Measurements from ENCODE around the gene ARHGAP26. TPM values are rescaled to one million over a fixed set of nuclear protein-coding genes. Genes with fewer than 3 reads are reported as not detected.
A peak's percentile ranks its signal among the peaks of the same experiment; 100 is the strongest.

ARHGAP26 gene
- total RNA-seq, 1 donor from 2014 or later = 12.7 TPM

GRCh38 chr5:142856269-142856782 lies 86.1 kb downstream of the ARHGAP26 start:
- peaks cover 2% of the 10 kb centered on the region for H3K4me1 Mint-ChIP-seq
- DNase-seq = no peak
- H3K4me3 Mint-ChIP-seq = no peak overlapping the region
- no peaks in the 10 kb centered on the region for H3K36me3 Mint-ChIP-seq (ENCODE audit: low read depth)
- H3K27ac Mint-ChIP-seq = no peak overlapping the region
- no peaks in the 10 kb centered on the region for H3K9me3 Mint-ChIP-seq
- H3K27me3 Mint-ChIP-seq = no peaks in the 10 kb centered on the region
- intact Hi-C loops (cut with micrococcal nuclease) = no loop called here

- no peak overlapping the region for H3K4me3 Mint-ChIP-seq
- intact Hi-C loops (cut with micrococcal nuclease) = no loop called here
These were observed 87.2 kb downstream of the ARHGAP26 start for GRCh38 chr5:142857405-142857804.

GRCh38 chr5:142859037-142859436 lies 88.9 kb downstream of the ARHGAP26 start:
- Mint-ChIP-seq H3K27ac (no peak overlapping the region), H3K4me3 (no peak overlapping the region), H3K27me3 (no peaks in the 10 kb centered on the region), H3K4me1 (peaks cover 3% of the 10 kb centered on the region), H3K9me3 (no peaks in the 10 kb centered on the region), H3K36me3 (ENCODE audit: low read depth) (no peaks in the 10 kb centered on the region)
- DNase-seq = no peak
- intact Hi-C loops (cut with micrococcal nuclease) = no loop called here

More at GRCh38 chr5:142857405-142857804, 87.2 kb downstream of the ARHGAP26 start:
- Mint-ChIP-seq H3K4me1 (no peaks in the 10 kb centered on the region), H3K9me3 (no peaks in the 10 kb centered on the region), H3K27me3 (no peaks in the 10 kb centered on the region), H3K27ac (no peak overlapping the region), H3K36me3 (ENCODE audit: low read depth) (no peaks in the 10 kb centered on the region)
- DNase-seq = no peak

GRCh38 chr5:142860270-142860669 lies 90.1 kb downstream of the ARHGAP26 start:
- Mint-ChIP-seq H3K4me1 (peaks cover 8% of the 10 kb centered on the region), H3K9me3 (no peaks in the 10 kb centered on the region), H3K36me3 (ENCODE audit: low read depth) (no peaks in the 10 kb centered on the region), H3K4me3 (no peak overlapping the region), H3K27ac (no peak overlapping the region), H3K27me3 (no peaks in the 10 kb centered on the region)
- no peak for DNase-seq
- intact Hi-C loops (cut with micrococcal nuclease) = no loop called here

GRCh38 chr5:142861011-142861410 lies 90.8 kb downstream of the ARHGAP26 start:
- H3K27me3 Mint-ChIP-seq = no peaks in the 10 kb centered on the region
- DNase-seq = no peak
- no peak overlapping the region for H3K27ac Mint-ChIP-seq
- H3K4me3 Mint-ChIP-seq = no peak overlapping the region
- no peaks in the 10 kb centered on the region for H3K9me3 Mint-ChIP-seq
- H3K4me1 Mint-ChIP-seq = peaks cover 8% of the 10 kb centered on the region
- no peaks in the 10 kb centered on the region for H3K36me3 Mint-ChIP-seq (ENCODE audit: low read depth)
- intact Hi-C loops (cut with micrococcal nuclease) = no loop called here

GRCh38 chr5:142862594-142862993 lies 92.4 kb downstream of the ARHGAP26 start:
- H3K4me1 Mint-ChIP-seq = peaks cover 17% of the 10 kb centered on the region

GRCh38 chr5:142863856-142864255 lies 93.7 kb downstream of the ARHGAP26 start:
- Mint-ChIP-seq H3K36me3 (ENCODE audit: low read depth) (no peaks in the 10 kb centered on the region), H3K4me3 (no peak overlapping the region), H3K9me3 (no peaks in the 10 kb centered on the region), H3K27ac (no peak overlapping the region), H3K27me3 (no peaks in the 10 kb centered on the region), H3K4me1 (peaks cover 22% of the 10 kb centered on the region)
- intact Hi-C loops (cut with micrococcal nuclease) = no loop called here
- no peak for DNase-seq

More at GRCh38 chr5:142862594-142862993, 92.4 kb downstream of the ARHGAP26 start:
- Mint-ChIP-seq H3K36me3 (ENCODE audit: low read depth) (no peaks in the 10 kb centered on the region), H3K27me3 (no peaks in the 10 kb centered on the region), H3K27ac (no peak overlapping the region), H3K4me3 (no peak overlapping the region), H3K9me3 (no peaks in the 10 kb centered on the region)
- DNase-seq = no peak
- intact Hi-C loops (cut with micrococcal nuclease) = no loop called here

GRCh38 chr5:142864290-142865260 lies 94.4 kb downstream of the ARHGAP26 start:
- no peaks in the 10 kb centered on the region for H3K9me3 Mint-ChIP-seq
- no peak overlapping the region for H3K4me3 Mint-ChIP-seq
- H3K27ac Mint-ChIP-seq = no peak overlapping the region
- H3K4me1 Mint-ChIP-seq = peaks cover 22% of the 10 kb centered on the region
- DNase-seq = no peak
- no peaks in the 10 kb centered on the region for H3K36me3 Mint-ChIP-seq (ENCODE audit: low read depth)
- intact Hi-C loops (cut with micrococcal nuclease) = no loop called here
- no peaks in the 10 kb centered on the region for H3K27me3 Mint-ChIP-seq

- peaks cover 22% of the 10 kb centered on the region for H3K4me1 Mint-ChIP-seq
These were observed 95.5 kb downstream of the ARHGAP26 start for GRCh38 chr5:142865631-142866030.

GRCh38 chr5:142866563-142867275 lies 96.5 kb downstream of the ARHGAP26 start:
- no peak overlapping the region for H3K4me3 Mint-ChIP-seq
- H3K27ac Mint-ChIP-seq = no peak overlapping the region
- H3K36me3 Mint-ChIP-seq (ENCODE audit: low read depth) = no peaks in the 10 kb centered on the region
- peaks cover 22% of the 10 kb centered on the region for H3K4me1 Mint-ChIP-seq
- H3K27me3 Mint-ChIP-seq = no peaks in the 10 kb centered on the region
- no peaks in the 10 kb centered on the region for H3K9me3 Mint-ChIP-seq
- intact Hi-C loops (cut with micrococcal nuclease) = loop anchor here (1.0 kb wide), 5 partner anchors 37 to 153 kb away; partner anchors contain the start of gene ARHGAP26
- DNase-seq = peak; percentile 84

More at GRCh38 chr5:142865631-142866030, 95.5 kb downstream of the ARHGAP26 start:
- no peaks in the 10 kb centered on the region for H3K27me3 Mint-ChIP-seq
- no peaks in the 10 kb centered on the region for H3K9me3 Mint-ChIP-seq
- DNase-seq = no peak
- intact Hi-C loops (cut with micrococcal nuclease) = no loop called here
- no peaks in the 10 kb centered on the region for H3K36me3 Mint-ChIP-seq (ENCODE audit: low read depth)
- no peak overlapping the region for H3K27ac Mint-ChIP-seq
- no peak overlapping the region for H3K4me3 Mint-ChIP-seq

- Mint-ChIP-seq H3K4me1 (peaks cover 14% of the 10 kb centered on the region), H3K4me3 (no peak overlapping the region), H3K27ac (no peak overlapping the region), H3K27me3 (no peaks in the 10 kb centered on the region), H3K9me3 (no peaks in the 10 kb centered on the region), H3K36me3 (ENCODE audit: low read depth) (no peaks in the 10 kb centered on the region)
- no peak for DNase-seq
- intact Hi-C loops (cut with micrococcal nuclease) = no loop called here
These were observed 99.7 kb downstream of the ARHGAP26 start for GRCh38 chr5:142869886-142870285.

- H3K4me3 Mint-ChIP-seq = no peak overlapping the region
- intact Hi-C loops (cut with micrococcal nuclease) = no loop called here
- H3K9me3 Mint-ChIP-seq = no peaks in the 10 kb centered on the region
- no peaks in the 10 kb centered on the region for H3K36me3 Mint-ChIP-seq (ENCODE audit: low read depth)
- peaks cover 14% of the 10 kb centered on the region for H3K4me1 Mint-ChIP-seq
- no peaks in the 10 kb centered on the region for H3K27me3 Mint-ChIP-seq
- H3K27ac Mint-ChIP-seq = no peak overlapping the region
- DNase-seq = no peak
These were observed 100.6 kb downstream of the ARHGAP26 start for GRCh38 chr5:142870532-142871362.

All from activated CD4-positive, alpha-beta T cell treated with anti-CD3 and anti-CD28 coated beads, Interleukin-2, amount 10 ng/mL, durations not matched to agents 24 days and 14 days (primary cell).